Neural progenitor cell (in vitro differentiated cells): ENCODE measurements around the gene TRPM2.

Source experiments
- EZH2 ChIP-seq: fragments of 200-600 bp; sonication (generic); IDR thresholded peaks from 2 replicates; pipeline ENCODE4 v1.6.1; 2017; ENCODE audit warnings: antibody characterized with exemption, mild to moderate bottlenecking, moderate library complexity
- TF ChIP-seq, protein P1 (sequence below): fragments of 200-600 bp; sonication (generic); IDR thresholded peaks from 2 replicates; pipeline ENCODE4 v1.5.1; 2017; ENCODE audit warnings: antibody characterized with exemption, mild to moderate bottlenecking

DNA sequence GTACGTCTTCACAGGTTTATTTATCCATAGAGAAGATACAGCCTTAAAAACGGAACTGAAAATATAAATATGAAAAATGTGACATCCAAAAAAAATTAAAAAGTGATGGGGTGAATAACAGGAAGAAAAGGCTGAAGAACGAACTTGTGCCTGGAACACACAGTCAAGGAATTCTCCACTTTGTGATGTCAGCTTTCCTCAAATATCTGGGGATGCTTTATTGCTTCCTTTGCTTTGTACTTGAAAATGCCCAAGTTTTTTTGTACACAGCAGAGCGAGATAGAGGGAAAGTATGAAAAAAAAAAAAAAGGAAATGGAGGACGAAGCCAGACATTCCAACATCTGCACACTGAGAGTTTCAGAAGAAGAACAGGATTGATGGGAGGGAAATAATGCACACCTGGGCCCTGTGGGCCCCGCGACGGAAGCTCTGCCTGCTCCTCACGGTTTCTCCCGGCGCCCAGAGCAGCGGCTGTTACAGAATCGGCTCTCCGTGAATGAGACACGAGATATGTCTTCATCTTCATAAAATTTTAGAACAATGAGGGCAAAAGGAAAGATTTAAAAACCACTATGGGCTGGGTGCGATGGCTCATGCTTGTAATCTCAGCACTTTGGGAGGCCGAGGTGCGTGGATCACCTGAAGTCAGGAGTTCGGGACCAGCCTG is 91.9 kb downstream of the TRPM2 start:
- TF ChIP-seq, protein P1, sequence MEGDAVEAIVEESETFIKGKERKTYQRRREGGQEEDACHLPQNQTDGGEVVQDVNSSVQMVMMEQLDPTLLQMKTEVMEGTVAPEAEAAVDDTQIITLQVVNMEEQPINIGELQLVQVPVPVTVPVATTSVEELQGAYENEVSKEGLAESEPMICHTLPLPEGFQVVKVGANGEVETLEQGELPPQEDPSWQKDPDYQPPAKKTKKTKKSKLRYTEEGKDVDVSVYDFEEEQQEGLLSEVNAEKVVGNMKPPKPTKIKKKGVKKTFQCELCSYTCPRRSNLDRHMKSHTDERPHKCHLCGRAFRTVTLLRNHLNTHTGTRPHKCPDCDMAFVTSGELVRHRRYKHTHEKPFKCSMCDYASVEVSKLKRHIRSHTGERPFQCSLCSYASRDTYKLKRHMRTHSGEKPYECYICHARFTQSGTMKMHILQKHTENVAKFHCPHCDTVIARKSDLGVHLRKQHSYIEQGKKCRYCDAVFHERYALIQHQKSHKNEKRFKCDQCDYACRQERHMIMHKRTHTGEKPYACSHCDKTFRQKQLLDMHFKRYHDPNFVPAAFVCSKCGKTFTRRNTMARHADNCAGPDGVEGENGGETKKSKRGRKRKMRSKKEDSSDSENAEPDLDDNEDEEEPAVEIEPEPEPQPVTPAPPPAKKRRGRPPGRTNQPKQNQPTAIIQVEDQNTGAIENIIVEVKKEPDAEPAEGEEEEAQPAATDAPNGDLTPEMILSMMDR = no peak
- TF ChIP-seq EZH2 = no peak
